GM21723 (cell line): ENCODE results near the gene CPNE5.
"Not testable (repeated sequence)": the region's sequence is repeated elsewhere in the genome, so short reads cannot be mapped to it uniquely, and the experiment has no call there.

Source experiments
- ATAC-seq: cut with Tn5 transposase; IDR thresholded peaks from one replicate; pipeline ENCODE4 v1.9.1; 2021; ENCODE audit warnings: mild to moderate bottlenecking, moderate library complexity; ENCODE audit not compliant: unreplicated experiment

The CPNE5 gene

DNA sequence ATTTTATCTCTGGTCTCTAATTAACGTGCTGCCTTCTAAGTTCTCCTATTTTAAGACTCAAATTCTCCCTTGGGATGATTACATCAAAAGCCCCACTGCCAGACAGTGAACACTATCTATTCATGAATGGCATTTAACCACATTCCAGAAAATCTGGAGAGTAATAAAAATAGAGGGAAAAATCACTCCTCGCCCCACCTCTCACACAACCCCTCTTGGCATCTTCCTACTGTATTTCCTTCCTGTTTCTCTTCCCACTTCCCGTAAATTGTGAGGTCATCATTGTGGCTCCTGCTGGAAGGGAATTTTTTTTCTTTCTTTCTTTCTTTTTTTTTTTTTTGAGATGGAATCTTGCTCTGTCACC, 110.1 kb downstream of the CPNE5 start:
- ATAC-seq, result no peak

- ATAC-seq, result no peak
Measured at GRCh38 chr6:36728289-36729160, 110.7 kb downstream of the CPNE5 start.

DNA sequence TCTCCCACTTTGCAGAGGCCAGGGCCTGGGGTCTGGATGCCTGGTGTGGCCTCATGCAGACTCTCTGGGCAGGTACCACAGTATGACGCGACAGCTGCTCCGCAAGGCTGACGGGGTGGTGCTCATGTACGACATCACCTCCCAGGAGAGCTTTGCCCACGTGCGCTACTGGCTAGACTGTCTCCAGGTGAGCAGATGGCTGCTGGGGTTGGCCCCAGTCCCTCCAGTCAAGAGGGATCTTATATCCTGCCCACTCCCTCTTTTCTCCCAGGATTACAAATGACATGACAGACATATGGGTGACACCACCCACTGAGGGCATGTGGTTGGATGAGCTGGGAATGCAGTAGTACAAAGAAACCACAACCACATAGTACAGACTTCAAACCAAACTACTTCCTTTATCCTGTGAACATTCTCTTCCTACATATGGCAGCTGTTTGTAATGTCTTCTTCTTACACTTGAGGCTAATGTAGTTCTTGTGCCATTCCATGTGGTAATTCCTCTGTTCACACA, 111.7 kb downstream of the CPNE5 start:
- no peak for ATAC-seq

- no peak for ATAC-seq
Measured at GRCh38 chr6:36725581-36725980, 113.7 kb downstream of the CPNE5 start.

DNA sequence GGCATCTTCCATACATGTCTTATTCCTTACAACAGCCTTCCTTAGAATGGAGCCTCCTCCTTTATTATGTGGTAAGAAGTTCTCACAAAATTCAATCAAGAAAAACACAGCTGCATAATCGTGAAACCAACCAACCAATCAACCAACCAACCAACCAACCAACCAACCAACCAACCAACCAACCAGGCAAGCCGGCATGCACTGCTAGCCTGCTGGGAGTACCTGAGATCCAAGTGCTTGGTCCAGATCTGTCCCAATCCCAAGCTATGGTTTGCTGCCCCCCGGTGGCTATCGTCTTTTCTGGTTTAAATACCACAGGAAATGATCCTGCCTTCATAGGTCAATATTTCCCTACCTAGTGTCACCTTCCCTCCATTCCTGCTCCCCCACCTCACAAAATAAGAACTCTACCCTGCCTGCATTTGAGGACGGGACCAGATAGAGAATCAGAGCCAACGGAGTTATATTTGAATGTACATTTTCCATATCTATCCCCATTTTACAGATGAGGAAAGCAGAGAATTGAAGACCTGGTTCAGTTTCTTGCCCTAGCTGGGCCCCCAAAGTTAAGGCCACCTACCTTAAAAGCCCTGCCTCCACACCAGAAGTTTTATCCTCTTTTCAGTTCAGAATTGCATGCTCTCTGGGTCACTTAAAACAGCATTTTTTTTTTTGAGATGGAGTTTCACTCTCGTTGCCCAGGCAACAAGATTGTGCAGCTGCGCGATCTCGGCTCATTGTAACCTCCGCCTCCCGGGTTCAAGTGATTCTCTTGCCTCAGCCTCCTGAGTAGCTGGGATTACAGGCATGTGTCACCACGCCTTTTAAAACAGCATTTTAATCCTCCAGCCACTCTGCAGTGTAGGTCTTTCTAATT, 114.5 kb downstream of the CPNE5 start:
- no peak for ATAC-seq

DNA sequence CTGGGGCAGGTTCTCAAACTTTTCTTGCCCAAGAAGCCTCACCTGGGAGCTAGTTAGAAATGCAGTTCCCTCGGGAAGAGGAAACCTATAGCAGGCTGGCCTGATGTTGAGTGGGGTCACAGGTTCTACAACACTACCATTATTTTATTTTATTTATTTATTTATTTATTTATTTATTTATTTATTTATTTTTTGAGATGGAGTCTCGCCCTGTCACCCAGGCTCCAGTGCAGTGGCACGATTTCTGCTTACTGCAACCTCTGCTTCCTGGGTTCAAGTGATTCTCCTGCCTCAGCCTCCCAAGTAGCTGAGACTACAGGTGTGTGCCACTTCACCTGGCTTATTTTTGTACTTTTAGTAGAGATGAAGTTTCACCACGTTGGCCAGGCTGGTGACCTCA, 115.3 kb downstream of the CPNE5 start:
- ATAC-seq, result not testable (repeated sequence)

DNA sequence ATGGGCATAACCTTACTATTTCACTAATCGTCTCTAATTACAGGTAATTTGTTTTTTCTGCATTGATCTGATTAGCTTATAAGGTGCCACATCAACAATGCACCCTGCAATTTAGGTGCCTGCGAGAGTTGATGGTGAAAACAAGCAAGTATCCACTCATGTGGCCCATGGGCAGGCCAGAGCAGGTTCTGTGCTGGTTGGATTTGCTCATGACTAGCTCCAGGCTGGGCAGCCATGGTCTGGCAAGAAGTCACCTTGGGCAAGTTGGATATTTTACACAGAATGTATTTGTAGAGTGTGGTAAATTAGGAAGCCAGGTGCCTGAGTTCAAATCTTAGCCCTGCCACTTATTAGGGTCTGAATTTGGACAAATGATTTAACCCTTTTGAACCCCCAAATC, 116.4 kb downstream of the CPNE5 start:
- no peak for ATAC-seq

DNA sequence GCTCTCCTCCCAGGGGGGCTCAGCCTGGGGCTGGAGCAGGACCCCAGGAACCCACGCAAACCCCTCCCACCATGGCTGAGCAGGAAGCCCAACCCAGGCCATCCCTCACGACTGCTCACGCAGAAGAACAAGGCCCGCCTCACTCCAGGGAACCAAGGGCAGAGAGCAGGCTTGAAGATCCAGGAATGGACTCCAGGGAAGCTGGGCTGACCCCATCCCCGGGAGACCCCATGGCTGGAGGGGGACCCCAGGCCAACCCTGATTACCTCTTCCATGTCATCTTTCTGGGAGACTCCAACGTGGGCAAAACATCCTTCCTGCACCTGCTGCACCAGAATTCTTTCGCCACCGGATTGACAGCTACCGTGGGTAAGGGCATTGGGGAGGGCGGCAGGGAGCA, 116.9 kb downstream of the CPNE5 start:
- ATAC-seq, result no peak

DNA sequence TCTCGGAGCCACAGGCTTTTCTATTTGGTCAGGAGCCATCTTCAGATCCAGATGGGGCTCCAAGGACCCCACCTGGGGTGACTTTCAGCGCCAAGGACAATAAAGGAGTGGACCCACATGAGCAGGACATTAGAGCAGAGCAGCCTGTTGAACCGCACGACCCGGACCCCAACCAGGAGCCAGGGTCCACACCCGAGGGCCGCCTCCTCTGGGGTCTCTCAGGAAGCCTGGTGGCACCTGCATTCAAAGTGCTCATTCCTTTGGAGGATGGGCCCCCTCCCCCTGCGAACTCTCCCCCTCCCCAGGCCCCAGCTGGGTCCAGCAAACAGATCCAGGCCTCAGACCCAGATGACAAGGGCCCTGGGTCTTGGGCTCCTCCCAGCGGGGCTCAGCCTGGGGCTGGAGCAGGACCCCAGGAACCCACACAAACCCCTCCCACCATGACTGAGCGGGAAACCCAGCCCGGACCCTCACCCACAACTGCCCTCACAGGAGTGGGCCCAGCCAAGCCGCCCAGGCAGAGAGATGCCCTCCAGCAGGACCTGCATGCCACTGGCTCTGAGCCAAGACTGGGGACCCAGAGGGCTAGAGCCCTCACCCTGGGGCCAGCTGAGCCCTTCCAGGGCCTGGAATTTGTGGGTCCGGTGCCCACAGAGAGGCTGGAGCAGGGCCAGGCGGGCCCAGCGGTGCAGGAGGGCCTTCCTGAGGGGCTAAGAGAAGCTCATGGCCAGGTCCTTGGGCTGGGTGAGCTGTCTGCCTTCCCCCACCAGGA, 117.7 kb downstream of the CPNE5 start:
- no peak for ATAC-seq

- no peak for ATAC-seq
Measured at GRCh38 chr6:36720251-36721141, 118.7 kb downstream of the CPNE5 start.

DNA sequence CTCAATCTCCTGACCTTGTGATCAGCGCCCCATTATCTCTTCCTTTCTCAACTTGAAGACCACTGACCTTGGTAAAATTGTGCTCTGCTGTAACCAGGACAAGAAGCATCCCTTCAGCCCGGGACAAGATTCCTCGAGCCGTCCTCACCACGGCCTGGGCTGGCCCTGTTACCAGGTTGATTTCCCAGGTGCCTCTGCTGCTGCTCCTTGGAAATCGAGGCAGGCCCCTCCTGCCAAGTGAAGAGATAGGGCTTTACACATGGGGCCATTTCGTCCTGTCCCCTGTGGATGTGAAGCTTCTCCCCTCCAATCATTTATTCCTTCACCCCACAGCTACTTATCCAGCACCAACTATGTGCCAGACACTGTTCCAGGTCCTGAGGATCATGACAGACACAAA, 120.1 kb downstream of the CPNE5 start:
- no peak for ATAC-seq

DNA sequence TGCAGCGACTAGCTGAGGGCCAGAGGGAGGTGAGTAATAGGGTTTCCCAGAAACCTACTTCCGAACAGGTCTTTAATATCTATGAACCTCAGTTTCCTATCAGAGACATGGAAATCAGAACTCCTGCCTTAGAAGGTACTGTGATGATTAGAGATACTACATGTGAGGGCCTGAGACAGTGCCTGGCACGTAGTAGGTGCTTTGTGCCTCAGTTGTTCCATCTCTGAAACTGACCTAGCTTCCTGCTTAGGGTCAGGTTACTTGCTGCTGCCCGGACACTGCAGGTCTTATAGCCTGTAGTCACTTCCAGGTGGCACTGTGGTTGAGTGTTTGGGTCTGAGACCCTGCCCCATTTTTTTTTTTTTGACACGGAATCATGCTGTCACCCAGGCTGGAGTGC, 120.7 kb downstream of the CPNE5 start:
- no peak for ATAC-seq

GRCh38 chr6:36717871-36718540, 121.2 kb downstream of the CPNE5 start:
- ATAC-seq, result no peak

DNA sequence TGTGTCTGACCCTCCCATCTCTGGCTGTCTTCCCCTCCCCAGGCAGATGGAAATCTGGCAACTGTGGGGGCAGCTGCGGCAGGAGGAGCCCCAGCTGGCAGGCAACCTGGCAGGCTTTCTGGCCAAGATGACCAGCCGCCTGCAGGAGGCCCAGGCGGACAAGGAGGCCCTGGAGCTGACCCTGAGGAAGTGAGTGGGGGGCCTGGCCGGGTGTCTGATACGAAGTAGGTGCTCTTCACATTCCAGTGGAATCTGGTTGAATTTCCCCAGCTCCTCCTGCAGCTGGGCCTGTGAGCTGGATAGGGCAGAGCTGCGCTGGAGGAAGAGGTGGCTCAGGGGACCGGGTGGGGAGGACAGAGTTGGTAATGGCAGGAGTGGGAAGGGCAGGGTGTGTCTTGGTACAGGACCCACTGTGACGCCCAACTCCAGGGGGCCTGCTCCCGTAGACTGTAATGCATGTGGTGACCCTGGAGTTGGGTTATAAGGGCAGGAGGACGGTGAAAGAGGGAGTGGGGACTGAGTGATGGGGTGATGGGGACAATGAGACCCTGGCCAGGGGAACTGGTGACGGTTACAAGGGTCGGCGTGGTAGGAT, 121.9 kb downstream of the CPNE5 start:
- no peak for ATAC-seq

- no peak for ATAC-seq
Measured at GRCh38 chr6:36716476-36717093, 122.7 kb downstream of the CPNE5 start.

GRCh38 chr6:36715469-36715868, 123.8 kb downstream of the CPNE5 start:
- no peak for ATAC-seq

DNA sequence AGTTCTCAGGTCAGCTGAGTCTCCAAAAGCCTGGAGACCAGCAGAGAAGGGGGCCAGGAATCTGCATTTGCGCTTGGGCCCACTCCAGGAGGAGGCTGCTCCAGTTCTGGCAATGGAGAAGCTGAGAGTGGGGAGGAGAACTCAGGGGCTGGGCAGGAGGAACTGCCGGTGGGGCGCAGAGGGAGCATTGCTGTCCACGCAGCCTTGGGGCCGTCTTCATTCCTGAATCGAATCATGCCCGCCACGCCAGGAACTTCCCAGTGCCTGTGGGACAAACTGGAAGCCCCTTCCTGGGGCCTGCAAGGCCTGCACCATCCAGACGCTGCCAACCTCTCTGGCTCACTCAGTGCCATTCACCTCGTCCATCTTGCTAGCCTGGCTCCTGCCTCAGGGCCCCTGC, 124.7 kb downstream of the CPNE5 start:
- ATAC-seq, result no peak

DNA sequence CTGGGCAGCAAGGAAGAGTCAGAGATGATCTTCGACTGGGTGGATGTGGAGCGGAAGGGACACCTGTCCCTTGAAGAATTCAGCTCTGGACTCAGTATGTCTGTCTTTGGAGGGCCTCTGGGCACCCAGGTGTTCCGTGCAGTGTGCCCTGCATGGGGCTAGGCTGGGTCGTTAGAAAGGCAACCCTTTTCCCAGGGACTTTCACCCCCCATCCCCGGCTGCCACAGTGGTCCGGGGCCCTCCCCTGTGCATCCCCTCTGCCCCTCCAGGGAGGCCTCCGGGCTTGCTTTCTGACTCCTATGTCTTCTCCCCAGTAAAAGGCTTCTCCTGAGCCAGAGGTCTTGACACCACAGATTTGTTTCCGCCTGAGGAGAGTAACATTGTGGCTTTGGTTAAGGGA, 125.4 kb downstream of the CPNE5 start:
- no peak for ATAC-seq

GRCh38 chr6:36712816-36713215, 126.4 kb downstream of the CPNE5 start:
- ATAC-seq, result no peak
